HG02798 (cell line): ENCODE data around the gene RFNG.

Source experiments
- ATAC-seq: cut with Tn5 transposase; IDR thresholded peaks from one replicate; pipeline ENCODE4 v1.9.1; 2021; ENCODE audit warnings: mild to moderate bottlenecking; ENCODE audit not compliant: unreplicated experiment, poor library complexity

RFNG gene

GRCh38 chr17:82051776-82052637 lies at the start of gene RFNG, which contains the start of gene GPS1:
Gene RFNG (minus strand): TSS chr17:82051811. CDS start chr17:82051766, 45 bp downstream.
Gene GPS1 (plus strand): TSS chr17:82051898. CDS start chr17:82051932, 34 bp downstream.
- ATAC-seq: peak; percentile 66

GRCh38 chr17:82101301-82101715 lies 49.7 kb upstream of the RFNG start:
- no peak for ATAC-seq

- no peak for ATAC-seq
Observed at GRCh38 chr17:82100502-82101298, 49.1 kb upstream of the RFNG start.

- ATAC-seq: peak; percentile 8
Observed at GRCh38 chr17:82098939-82099763, 47.5 kb upstream of the RFNG start.

GRCh38 chr17:82098169-82098938 lies 46.7 kb upstream of the RFNG start, which contains the start of gene FASN:
Gene FASN (minus strand): TSS chr17:82098236. CDS start chr17:82096445, 1,791 bp downstream.
- peak; percentile 71 for ATAC-seq

GRCh38 chr17:82097919-82098168 lies 46.2 kb upstream of the RFNG start:
- ATAC-seq: no peak

GRCh38 chr17:82097184-82097918 lies 45.7 kb upstream of the RFNG start:
- no peak for ATAC-seq

- no peak for ATAC-seq
Observed at GRCh38 chr17:82096709-82097183, 45.1 kb upstream of the RFNG start.

- no peak for ATAC-seq
Observed at GRCh38 chr17:82095777-82096708, 44.4 kb upstream of the RFNG start.

GRCh38 chr17:82094931-82095776 lies 43.5 kb upstream of the RFNG start:
- no peak for ATAC-seq

GRCh38 chr17:82092995-82093751 lies 41.6 kb upstream of the RFNG start:
- no peak for ATAC-seq

GRCh38 chr17:82092628-82092994 lies 41.0 kb upstream of the RFNG start:
- ATAC-seq: no peak

GRCh38 chr17:82092094-82092586 lies 40.5 kb upstream of the RFNG start:
- ATAC-seq: no peak

GRCh38 chr17:82091264-82092066 lies 39.9 kb upstream of the RFNG start:
- no peak for ATAC-seq

- no peak for ATAC-seq
Observed at GRCh38 chr17:82090549-82091263, 39.1 kb upstream of the RFNG start.
